Measurements from ENCODE around the gene NUP188. TPM values are rescaled to one million over a fixed set of nuclear protein-coding genes. Genes with fewer than 3 reads are reported as not detected.

NUP188 gene
- total and polyA plus RNA-seq, 2 of the 13 experiments (the other 11 are each of a cell fraction or from before 2014, with no cell fraction given) = 28.0 to 38.5 TPM

- TF ChIP-seq YEATS4 (CRISPR knock-in tag; IDR thresholded peaks at IDR 0.05; ENCODE audit: borderline replicate concordance) (peak; percentile 81; the same call in 1 of the 2 replicates), ZNF580 (CRISPR knock-in tag; IDR thresholded peaks at IDR 0.05; ENCODE audit: borderline replicate concordance, low read depth) (peak; percentile 87; the same call in 1 of the 2 replicates), ZNF512 (CRISPR knock-in tag; IDR thresholded peaks at IDR 0.05) (no peak), FOXA1 (IDR thresholded peaks at IDR 0.05) (no peak), FOXA1 (CRISPR knock-in tag; IDR thresholded peaks at IDR 0.05) (no peak), HINFP (CRISPR knock-in tag; IDR thresholded peaks at IDR 0.05; ENCODE audit: low read depth) (0 out of 2 replicates have a peak, but pooled peaks have one; percentile 49), TCF12 (IDR thresholded peaks at IDR 0.05) (no peak), TCF12 (CRISPR knock-in tag; IDR thresholded peaks at IDR 0.05) (no peak), ZNF879 (CRISPR knock-in tag; IDR thresholded peaks at IDR 0.05) (peak; percentile 65; the same call in 1 of the 2 replicates), CHD2 (IDR thresholded peaks at IDR 0.05; ENCODE audit: low read depth, low read length) (no peak), ZBTB26 (CRISPR knock-in tag; IDR thresholded peaks at IDR 0.05; ENCODE audit: borderline replicate concordance) (0 out of 2 replicates have a peak, but pooled peaks have one; percentile 57), HMG20B (CRISPR knock-in tag; conservative IDR thresholded peaks at IDR 0.05) (no peak), FOXO4 (CRISPR knock-in tag; conservative IDR thresholded peaks at IDR 0.05) (no peak), JUND (CRISPR knock-in tag; IDR thresholded peaks at IDR 0.05) (no peak), REXO4 (CRISPR knock-in tag; IDR thresholded peaks at IDR 0.05; ENCODE audit: borderline replicate concordance) (no peak), PRPF4 (IDR thresholded peaks at IDR 0.05; ENCODE audit: low read depth, low read length, poor library complexity, severe bottlenecking) (no peak), RCOR2 (CRISPR knock-in tag; IDR thresholded peaks at IDR 0.05) (no peak), PREB (CRISPR knock-in tag; IDR thresholded peaks at IDR 0.05) (no peak)
Observed at GRCh38 chr9:128947527-128948301, at the start of gene NUP188, which contains the start of gene DOLK (continued).

All from HepG2 (cell line).